Measurements from ENCODE around the gene LPP. TPM values are rescaled to one million over a fixed set of nuclear protein-coding genes. Genes with fewer than 3 reads are reported as not detected.

The LPP gene
- total RNA-seq, 4 donors from 2014 or later: 207 to 592 (median 406) TPM

DNA sequence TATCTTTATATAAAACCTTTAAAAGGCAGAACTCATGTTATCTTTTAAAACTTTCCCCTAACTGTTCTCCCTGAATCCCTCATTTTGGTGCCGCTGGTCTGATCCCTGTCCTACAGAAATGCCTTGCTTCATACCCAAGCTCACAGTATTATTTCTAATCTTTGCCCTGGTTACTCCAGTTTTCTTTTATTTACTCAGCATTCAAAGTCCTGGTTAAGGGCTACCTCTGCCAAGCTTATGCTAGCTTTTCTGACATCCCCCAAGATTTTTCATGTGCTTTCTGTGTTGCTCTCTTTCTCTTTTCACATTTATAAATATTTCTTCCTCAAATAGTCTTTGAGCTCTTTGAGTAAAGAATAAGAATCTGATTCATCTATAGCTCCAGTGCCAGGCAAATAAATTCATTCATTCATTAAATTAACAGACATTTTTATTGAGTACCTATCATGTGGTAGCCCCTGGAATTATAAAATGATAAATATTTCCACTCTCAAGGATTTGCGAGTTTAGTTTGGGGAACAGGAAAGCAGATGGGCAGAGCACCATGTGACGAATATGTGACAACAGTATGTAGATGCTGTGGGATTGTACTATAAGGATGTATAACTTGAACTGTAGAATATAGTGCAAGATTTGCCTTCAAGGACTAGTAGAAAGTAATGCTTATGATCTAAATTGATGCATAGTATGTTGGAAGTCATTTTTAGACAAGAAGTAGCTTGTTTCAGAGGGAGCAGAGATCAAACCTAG lies 247.5 kb downstream of the LPP start:
- in situ Hi-C loops (cut with MboI; ENCODE audit: low pct_ligation_motif_present in 1 of 4, low pct_unique_long_range_greater_than_20kb in 1 of 4, low sequenced_read_pairs in 3 of 4): no loop called here
- H3K4me1 ChIP-seq: peaks cover 19 to 53% (median 23%) of the 10 kb centered on the region in 4 donors

GRCh38 chr3:188402229-188402628 lies 248.3 kb downstream of the LPP start:
- peaks cover 0 to 7% (median 3%) of the 10 kb centered on the region in 4 donors for H3K36me3 ChIP-seq
- H3K27me3 ChIP-seq: no peaks in the 10 kb centered on the region
- in situ Hi-C loops (cut with MboI; ENCODE audit: low pct_ligation_motif_present in 1 of 4, low pct_unique_long_range_greater_than_20kb in 1 of 4, low sequenced_read_pairs in 3 of 4) (no loop called here), intact Hi-C loops (cut with DNase I; ENCODE audit: low total_unique reads) (no loop called here)
- H3K4me1 ChIP-seq: peaks cover 11 to 49% (median 15%) of the 10 kb centered on the region in 4 donors
- TF ChIP-seq POLR2AphosphoS5 (IDR thresholded peaks at IDR 0.05) (no peak), CTCF (IDR thresholded peaks at IDR 0.05) (no peak)
- DNase-seq: no peak
- no peaks in the 10 kb centered on the region for H3K9me3 ChIP-seq
- H3K27ac ChIP-seq: no peak overlapping the region
- no peak overlapping the region for H3K4me3 ChIP-seq

More for the DNA sequence above, 247.5 kb downstream of the LPP start:
- 77 to 80% methylated on average over 3 of the region's 3 CpGs for WGBS, 2 donors (ENCODE audit: low coverage in 1 of 2)
- Histone ChIP-seq H3K27ac (peak overlapping the region in 1 of 4 donors; percentile 21), H3K9me3 (no peaks in the 10 kb centered on the region), H3K36me3 (no peaks in the 10 kb centered on the region), H3K4me3 (no peak overlapping the region), H3K27me3 (no peaks in the 10 kb centered on the region)
- intact Hi-C loops (cut with DNase I; ENCODE audit: low total_unique reads): no loop called here
- no peak for TF ChIP-seq CTCF (IDR thresholded peaks at IDR 0.05)
- no peak for TF ChIP-seq POLR2AphosphoS5 (IDR thresholded peaks at IDR 0.05)
- TF ChIP-seq EP300 (IDR thresholded peaks at IDR 0.05; ENCODE audit: low read depth): no peak
- no peak for TF ChIP-seq POLR2A (IDR thresholded peaks at IDR 0.05)
- no peak for DNase-seq

- no peak for DNase-seq
- H3K27me3 ChIP-seq: no peaks in the 10 kb centered on the region
- H3K9me3 ChIP-seq: no peaks in the 10 kb centered on the region
- intact Hi-C loops (cut with DNase I; ENCODE audit: low total_unique reads): no loop called here
- H3K36me3 ChIP-seq: peaks cover 0 to 14% (median 5%) of the 10 kb centered on the region in 4 donors
- in situ Hi-C loops (cut with MboI; ENCODE audit: low pct_ligation_motif_present in 1 of 4, low pct_unique_long_range_greater_than_20kb in 1 of 4, low sequenced_read_pairs in 3 of 4): no loop called here
- peaks cover under 1 to 39% (median 13%) of the 10 kb centered on the region in 4 donors for H3K4me1 ChIP-seq
- TF ChIP-seq EP300 (IDR thresholded peaks at IDR 0.05; ENCODE audit: low read depth) (no peak), POLR2AphosphoS5 (IDR thresholded peaks at IDR 0.05) (no peak)
- no peak overlapping the region for H3K27ac ChIP-seq
- WGBS, 2 donors (ENCODE audit: low coverage in 1 of 2): 63 to 67% methylated on average over 1 of the region's 1 CpG
- H3K4me3 ChIP-seq: no peak overlapping the region
These were observed 249.4 kb downstream of the LPP start for GRCh38 chr3:188403404-188403803.

- Histone ChIP-seq H3K9me3 (no peaks in the 10 kb centered on the region), H3K27ac (no peak overlapping the region), H3K27me3 (no peaks in the 10 kb centered on the region), H3K4me3 (no peak overlapping the region), H3K4me1 (peaks cover 2 to 34% (median 13%) of the 10 kb centered on the region in 4 donors), H3K36me3 (peaks cover 0 to 19% (median 5%) of the 10 kb centered on the region in 4 donors)
- intact Hi-C loops (cut with DNase I; ENCODE audit: low total_unique reads) (no loop called here), in situ Hi-C loops (cut with MboI; ENCODE audit: low pct_ligation_motif_present in 1 of 4, low pct_unique_long_range_greater_than_20kb in 1 of 4, low sequenced_read_pairs in 3 of 4) (no loop called here)
- no peak for TF ChIP-seq POLR2A (IDR thresholded peaks at IDR 0.05)
- no peak for TF ChIP-seq EP300 (IDR thresholded peaks at IDR 0.05; ENCODE audit: low read depth)
- no peak for TF ChIP-seq CTCF (IDR thresholded peaks at IDR 0.05)
- TF ChIP-seq POLR2AphosphoS5 (IDR thresholded peaks at IDR 0.05): no peak
- DNase-seq: no peak
- WGBS, 2 donors (ENCODE audit: low coverage in 1 of 2): 95 to 99% methylated on average over 3 to 4 of the region's 4 CpGs
These were observed 250.2 kb downstream of the LPP start for GRCh38 chr3:188404124-188404523.
